HEK293 (cell line): Measurements from ENCODE around the gene ALOXE3.

ENCODE experiments used
- CTCF ChIA-PET: fragments of 350-600 bp; formaldehyde crosslinking; extraction: SDS; loops from one replicate; lab custom pipeline; 2021; ENCODE audit warnings: antibody characterized with exemption; lab: Yijun Ruan, JAX
- POLR2A ChIA-PET: fragments of 300-600 bp; formaldehyde crosslinking; extraction: SDS; loops from one replicate; lab custom pipeline; 2020; ENCODE audit warnings: antibody characterized with exemption, inconsistent platforms; lab: Yijun Ruan, JAX
- H3K27ac ChIP-seq: fragments of 200-500 bp; sonication (Bioruptor generic); 2 replicates; pipeline ENCODE4 v1.5.1; 2014; ENCODE audit warnings: low read depth, low read length, control low read depth, inconsistent platforms; ENCODE audit errors: extremely low read depth
- H3K36me3 ChIP-seq, 2 experiments: fragments of 200-500 bp in 1 of 2; sonication (Bioruptor generic) in 1 of 2; 1 replicate in 1 of 2; 2 replicates in 1 of 2; pipeline ENCODE4 v1.5.1; 2014 to 2017; ENCODE audit warnings: inconsistent platforms in 2 of 2, low read length in 2 of 2; ENCODE audit not compliant: control insufficient read depth in 2 of 2, insufficient read depth in 1 of 2
- H3K4me1 ChIP-seq: fragments of 200-500 bp; sonication (Bioruptor generic); 2 replicates; pipeline ENCODE4 v1.5.1; 2014; ENCODE audit warnings: mild to moderate bottlenecking, low read length, inconsistent platforms; ENCODE audit not compliant: control insufficient read depth, insufficient read depth
- H3K4me3 ChIP-seq: 2 replicates; pipeline ENCODE4 v1.5.1; 2011; ENCODE audit warnings: low read depth, mild to moderate bottlenecking, control low read depth, low read length, moderate library complexity
- H3K9me3 ChIP-seq: fragments of 200-500 bp; sonication (Bioruptor generic); 2 replicates; pipeline ENCODE4 v1.5.1; 2014; ENCODE audit warnings: low read depth, low read length, inconsistent platforms; ENCODE audit not compliant: control insufficient read depth, insufficient read depth
- BCL11A ChIP-seq: fragments of 450-650 bp; formaldehyde crosslinking; IDR thresholded peaks from 2 replicates; pipeline ENCODE4 v1.5.1; 2016; ENCODE audit warnings: low read depth, missing biosample characterization, missing genetic modification characterization
- WT1 ChIP-seq: fragments of 450-650 bp; formaldehyde crosslinking; IDR thresholded peaks from 2 replicates; pipeline ENCODE4 v1.5.1; 2016; ENCODE audit warnings: missing biosample characterization, missing genetic modification characterization
- ZBTB49 ChIP-seq: fragments of 450-650 bp; formaldehyde crosslinking; IDR thresholded peaks from 2 replicates; pipeline ENCODE4 v1.5.1; 2016; ENCODE audit warnings: missing biosample characterization, missing genetic modification characterization, low read depth
- ZNF138 ChIP-seq: fragments of 450-650 bp; formaldehyde crosslinking; IDR thresholded peaks from 2 replicates; pipeline ENCODE4 v1.5.1; 2016; ENCODE audit warnings: missing biosample characterization, missing genetic modification characterization, borderline replicate concordance
- ZNF19 ChIP-seq: fragments of 450-650 bp; formaldehyde crosslinking; IDR thresholded peaks from 2 replicates; pipeline ENCODE4; 2016; ENCODE audit warnings: missing biosample characterization, missing genetic modification characterization, low read depth
- ZNF335 ChIP-seq: fragments of 450-650 bp; formaldehyde crosslinking; conservative IDR thresholded peaks from 2 replicates; pipeline ENCODE4 v1.5.1; 2016; ENCODE audit warnings: missing biosample characterization, missing genetic modification characterization
- ZNF341 ChIP-seq: fragments of 450-650 bp; formaldehyde crosslinking; IDR thresholded peaks from 2 replicates; pipeline ENCODE4; 2016; ENCODE audit warnings: low read depth, missing biosample characterization, missing genetic modification characterization
- ZNF423 ChIP-seq: fragments of 450-650 bp; formaldehyde crosslinking; IDR thresholded peaks from 2 replicates; pipeline ENCODE4 v1.5.1; 2016; ENCODE audit warnings: missing biosample characterization, missing genetic modification characterization
- ZNF449 ChIP-seq: fragments of 450-650 bp; formaldehyde crosslinking; IDR thresholded peaks from 2 replicates; pipeline ENCODE4 v1.5.1; 2017; ENCODE audit warnings: missing biosample characterization, mild to moderate bottlenecking, missing genetic modification characterization, moderate library complexity
- ZNF510 ChIP-seq: fragments of 450-650 bp; formaldehyde crosslinking; IDR thresholded peaks from 2 replicates; pipeline ENCODE4 v1.5.1; 2018; ENCODE audit warnings: mild to moderate bottlenecking, missing genetic modification characterization, missing biosample characterization; ENCODE audit not compliant: insufficient replicate concordance
- ZNF513 ChIP-seq: fragments of 450-650 bp; IDR thresholded peaks from 2 replicates; pipeline ENCODE4 v1.5.1; 2018; ENCODE audit warnings: missing biosample characterization, missing genetic modification characterization
- ZNF518A ChIP-seq: fragments of 450-650 bp; formaldehyde crosslinking; conservative IDR thresholded peaks from 2 replicates; pipeline ENCODE4 v1.5.1; 2016; ENCODE audit warnings: low read depth, missing biosample characterization, missing genetic modification characterization
- ZNF549 ChIP-seq: fragments of 450-650 bp; IDR thresholded peaks from 2 replicates; pipeline ENCODE4 v1.5.1; 2018; ENCODE audit warnings: missing biosample characterization, missing genetic modification characterization, mild to moderate bottlenecking, inconsistent platforms, moderate library complexity
- ZNF621 ChIP-seq: fragments of 450-650 bp; formaldehyde crosslinking; IDR thresholded peaks from 2 replicates; pipeline ENCODE4 v1.5.1; 2017; ENCODE audit warnings: missing biosample characterization, missing genetic modification characterization
- ZSCAN18 ChIP-seq: fragments of 450-650 bp; formaldehyde crosslinking; IDR thresholded peaks from 2 replicates; pipeline ENCODE4 v1.5.1; 2016; ENCODE audit warnings: missing biosample characterization, missing genetic modification characterization

The ALOXE3 gene

GRCh38 chr17:8143581-8144400 lies 25.5 kb upstream of the ALOXE3 start:
- no peak overlapping the region for H3K27ac ChIP-seq
- no peak for TF ChIP-seq WT1 (tag by site-specific recombination)
- no peak for TF ChIP-seq ZNF19 (tag by site-specific recombination)
- no peak for TF ChIP-seq ZBTB49 (tag by site-specific recombination)
- no peak for TF ChIP-seq ZNF621 (tag by site-specific recombination)
- no peak for TF ChIP-seq BCL11A (tag by site-specific recombination)
- no peak for TF ChIP-seq ZNF423 (tag by site-specific recombination)
- TF ChIP-seq ZNF335: no peak
- no peak for TF ChIP-seq ZNF513 (tag by site-specific recombination)
- TF ChIP-seq ZNF138 (tag by site-specific recombination): no peak
- no peak for TF ChIP-seq ZNF510
- TF ChIP-seq ZSCAN18: no peak
- no peak for TF ChIP-seq ZNF518A (tag by site-specific recombination)
- TF ChIP-seq ZNF341 (tag by site-specific recombination): no peak
- TF ChIP-seq ZNF449 (tag by site-specific recombination): no peak
- no peak for TF ChIP-seq ZNF549 (tag by site-specific recombination)
- TF ChIP-seq, all 188 proteins: peak for 0
- peaks cover 0 to 79% of the 10 kb centered on the region in 2 experiments; a peak in 1 of 3 replicates for H3K36me3 ChIP-seq
- no peaks in the 10 kb centered on the region for H3K4me1 ChIP-seq
- POLR2A ChIA-PET: no interaction called here
- H3K9me3 ChIP-seq: no peaks in the 10 kb centered on the region
- CTCF ChIA-PET: no interaction called here
- no peak overlapping the region for H3K4me3 ChIP-seq
